GM18526 (cell line): ENCODE data around the gene VSIG10L.

Experiments used
- POLR2A ChIP-seq: IDR thresholded peaks from 3 replicates; pipeline ENCODE4 v1.6.1; 2011; ENCODE audit not compliant: insufficient read length; ENCODE audit errors: extremely low read depth

Gene VSIG10L

DNA sequence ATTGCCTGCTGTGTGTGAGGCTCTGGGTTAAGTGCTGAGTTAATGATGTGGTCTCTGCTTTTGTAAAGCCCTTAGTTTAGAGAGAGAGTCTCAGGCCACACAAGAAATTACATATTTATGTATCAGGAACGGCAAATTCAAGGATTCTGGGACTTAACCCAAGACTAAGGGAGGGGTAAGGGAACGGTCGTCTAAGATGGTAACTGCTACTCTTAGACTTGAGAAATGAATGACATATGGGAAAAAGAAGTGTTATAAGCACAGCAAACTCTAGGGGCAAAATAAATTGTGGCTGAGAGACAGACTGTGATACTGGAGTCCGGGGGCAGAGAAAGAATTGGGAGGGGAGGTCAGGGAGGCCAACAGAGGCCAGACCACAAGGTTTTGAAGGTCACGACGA is 10.2 kb downstream of the VSIG10L start:
- no peak for TF ChIP-seq POLR2A

DNA sequence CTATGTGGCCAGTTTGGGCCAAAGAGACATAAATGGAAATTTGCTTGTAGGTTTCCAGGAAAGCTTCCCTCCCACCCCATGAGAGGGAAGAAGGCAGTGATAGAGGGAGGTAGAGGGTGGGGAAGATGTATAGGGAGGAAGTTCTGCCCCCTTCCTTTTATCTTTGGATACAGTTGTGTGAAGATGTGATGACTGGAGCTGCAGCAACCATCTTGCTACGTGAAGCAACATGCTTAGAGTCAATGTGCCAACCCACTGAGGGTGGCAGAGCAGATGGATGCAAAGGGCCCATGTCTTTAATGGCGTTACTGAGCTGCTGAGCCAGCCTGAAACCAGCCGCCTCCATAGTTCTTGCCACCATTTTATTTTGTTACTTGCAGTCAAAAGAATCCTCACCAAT is 10.7 kb downstream of the VSIG10L start:
- TF ChIP-seq POLR2A = no peak

DNA sequence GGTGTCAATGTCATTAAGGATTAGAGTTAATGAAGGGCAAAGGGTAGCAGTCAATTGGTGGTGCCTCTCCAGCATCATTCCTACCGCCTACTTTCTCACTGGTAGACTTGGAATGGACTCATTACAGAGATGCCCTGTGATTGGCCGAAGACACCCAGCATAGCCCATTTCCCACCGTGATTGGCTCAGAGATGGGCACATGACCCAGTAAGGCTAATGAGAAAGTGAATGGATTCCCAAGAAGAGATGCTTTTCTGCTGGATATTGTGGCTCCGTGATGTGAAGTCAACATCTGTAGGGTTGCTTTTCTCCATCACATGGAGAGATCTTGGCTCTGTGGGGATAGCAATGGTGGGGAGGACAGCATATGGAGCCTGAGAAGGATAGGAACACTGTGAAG is 11.6 kb downstream of the VSIG10L start:
- no peak for TF ChIP-seq POLR2A

DNA sequence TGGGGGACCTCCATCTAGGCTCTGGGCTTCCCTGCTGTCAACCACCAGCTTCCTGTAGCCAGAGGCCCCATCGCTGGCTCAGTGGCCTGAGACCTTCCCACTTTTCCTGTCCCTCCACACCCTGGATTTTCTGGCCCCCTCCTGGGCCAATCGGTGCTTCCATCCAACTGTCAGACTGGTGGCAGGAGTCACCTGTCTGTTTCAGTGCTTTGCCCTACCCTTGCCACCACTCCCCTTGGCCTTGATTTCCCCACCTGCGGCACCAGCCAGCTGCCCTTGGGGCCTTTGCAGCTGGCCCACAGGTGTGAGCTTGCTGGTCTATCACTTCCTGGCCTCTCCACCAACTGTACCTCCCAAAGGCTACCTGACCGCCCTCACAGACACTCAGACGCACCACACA is 12.5 kb downstream of the VSIG10L start:
- TF ChIP-seq POLR2A = no peak

DNA sequence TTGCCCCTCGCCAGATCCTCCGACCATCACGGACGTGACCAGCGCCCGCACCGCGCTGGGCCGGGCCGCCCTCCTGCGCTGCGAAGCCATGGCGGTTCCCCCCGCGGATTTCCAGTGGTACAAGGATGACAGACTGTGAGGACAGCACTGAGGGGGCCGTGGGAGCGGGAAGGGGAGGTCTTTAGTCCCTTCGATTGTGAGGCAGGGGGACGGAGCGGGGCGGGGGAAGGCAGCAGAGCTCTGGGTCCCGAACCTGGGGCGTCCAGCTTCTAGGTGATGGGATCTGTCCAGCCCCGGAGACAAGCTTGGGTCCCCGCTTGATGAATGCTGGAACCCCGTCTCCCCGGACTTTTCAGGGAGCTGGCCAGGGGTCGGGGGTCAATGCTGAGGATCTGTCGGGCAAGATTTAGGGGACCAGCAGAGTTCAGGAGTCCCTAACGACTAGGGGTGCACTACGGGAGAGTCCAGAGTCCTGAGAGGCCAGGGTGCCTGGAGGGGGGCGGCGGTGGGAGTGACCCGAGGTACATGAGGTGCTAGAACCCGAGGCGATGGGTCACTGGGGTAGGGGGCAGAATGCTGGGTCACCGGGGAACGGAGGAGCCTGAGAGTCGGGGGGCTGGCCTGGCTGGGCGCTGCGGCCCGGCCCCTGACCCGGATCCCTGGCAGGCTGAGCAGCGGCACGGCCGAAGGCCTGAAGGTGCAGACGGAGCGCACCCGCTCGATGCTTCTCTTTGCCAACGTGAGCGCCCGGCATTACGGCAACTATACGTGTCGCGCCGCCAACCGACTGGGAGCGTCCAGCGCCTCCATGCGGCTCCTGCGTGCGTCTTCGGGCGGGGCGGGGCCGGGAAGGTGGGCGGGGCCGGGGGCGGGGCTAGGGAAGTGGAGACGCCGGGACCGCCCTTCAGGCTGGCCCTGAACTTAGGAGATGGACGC is 14.6 kb downstream of the VSIG10L start:
- no peak for TF ChIP-seq POLR2A

DNA sequence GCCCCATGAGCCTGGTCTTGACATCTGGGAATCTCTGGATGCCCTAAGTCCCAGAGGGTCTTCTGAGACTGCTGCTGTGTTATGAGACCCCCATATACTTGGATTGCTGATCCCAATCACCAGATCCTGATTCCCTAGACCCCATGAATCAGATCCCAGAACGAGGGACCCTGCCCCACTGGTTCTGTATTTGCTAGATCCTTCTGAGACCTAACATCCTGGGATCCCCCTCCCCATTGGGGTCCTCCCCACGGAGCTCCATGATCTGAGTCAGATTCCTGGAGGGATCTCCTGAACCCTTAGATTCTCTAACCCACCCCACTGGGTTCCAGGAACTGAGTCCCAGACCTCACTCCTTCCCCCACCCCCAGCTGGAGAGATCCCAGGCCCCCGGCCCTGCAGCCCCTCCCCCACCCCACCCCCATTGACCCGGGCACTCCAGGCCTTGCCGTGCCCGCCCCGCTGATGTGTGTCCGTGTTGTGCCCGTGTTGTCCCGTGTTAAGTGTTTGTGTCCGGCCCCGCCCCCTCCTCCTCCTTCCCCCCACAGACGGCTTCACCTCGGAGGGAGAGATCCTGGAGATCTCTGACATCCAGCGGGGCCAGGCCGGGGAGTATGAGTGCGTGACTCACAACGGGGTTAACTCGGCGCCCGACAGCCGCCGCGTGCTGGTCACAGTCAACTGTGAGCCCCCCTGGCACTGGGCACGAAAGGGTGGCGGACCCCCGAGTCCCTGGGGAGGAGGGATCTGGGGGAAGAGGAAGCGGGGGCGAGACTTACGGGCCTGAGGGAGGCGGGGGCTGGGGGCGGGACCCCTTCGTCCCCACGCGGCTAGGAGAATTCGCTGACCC is 15.5 kb downstream of the VSIG10L start:
- TF ChIP-seq POLR2A = no peak

DNA sequence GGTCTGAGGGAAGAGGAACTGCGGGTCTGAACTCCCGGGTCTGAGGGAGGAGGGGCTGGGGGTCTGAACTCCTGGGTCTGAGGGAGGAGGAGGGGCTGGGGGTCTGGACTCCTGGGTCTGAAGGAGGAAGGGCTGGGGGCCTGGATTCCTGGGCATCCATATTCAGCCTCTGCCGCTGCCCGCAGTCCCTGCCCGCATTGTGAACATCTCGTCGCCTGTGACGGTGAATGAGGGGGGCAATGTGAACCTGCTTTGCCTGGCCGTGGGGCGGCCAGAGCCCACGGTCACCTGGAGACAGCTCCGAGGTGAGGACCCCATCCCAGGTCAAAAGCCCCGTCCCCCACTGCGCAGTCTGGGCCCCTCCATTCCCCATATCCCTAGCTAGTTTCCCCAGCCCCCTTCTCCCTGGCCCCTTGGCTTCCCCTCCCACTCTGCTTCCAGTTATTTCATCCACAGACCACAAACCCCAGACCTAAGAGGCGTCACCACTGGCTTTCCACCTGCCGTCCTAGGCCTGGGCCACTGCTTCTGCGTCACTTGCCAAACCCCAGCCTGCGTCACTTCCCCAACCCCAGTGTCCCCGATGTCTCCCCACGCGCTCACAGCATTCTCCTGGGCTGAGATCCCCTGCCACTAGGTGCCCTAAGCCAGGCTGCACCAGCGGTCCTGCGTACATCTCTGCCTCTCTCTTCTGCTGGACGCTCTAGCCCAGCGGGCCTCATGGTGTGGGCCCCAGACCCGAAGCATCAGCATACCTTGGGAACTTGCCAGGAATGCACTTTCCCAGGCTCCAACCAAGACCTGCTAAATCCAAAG is 16.6 kb downstream of the VSIG10L start:
- no peak for TF ChIP-seq POLR2A

DNA sequence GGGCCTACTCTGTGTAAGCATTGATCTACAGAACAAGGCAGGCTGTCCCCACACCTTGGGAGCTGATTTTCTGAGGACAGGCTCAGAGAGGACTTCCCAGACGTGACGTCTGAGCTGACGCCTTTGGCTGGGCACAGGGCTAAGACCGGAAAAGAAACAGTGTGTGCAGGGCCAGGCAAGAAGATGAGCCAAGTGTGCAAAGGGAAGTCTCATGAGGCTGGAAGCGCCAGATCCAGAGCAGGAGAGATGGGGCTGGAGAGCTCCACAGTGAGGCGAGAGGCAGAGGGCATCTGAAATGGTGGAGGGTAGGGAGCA is 17.8 kb downstream of the VSIG10L start:
- no peak for TF ChIP-seq POLR2A

DNA sequence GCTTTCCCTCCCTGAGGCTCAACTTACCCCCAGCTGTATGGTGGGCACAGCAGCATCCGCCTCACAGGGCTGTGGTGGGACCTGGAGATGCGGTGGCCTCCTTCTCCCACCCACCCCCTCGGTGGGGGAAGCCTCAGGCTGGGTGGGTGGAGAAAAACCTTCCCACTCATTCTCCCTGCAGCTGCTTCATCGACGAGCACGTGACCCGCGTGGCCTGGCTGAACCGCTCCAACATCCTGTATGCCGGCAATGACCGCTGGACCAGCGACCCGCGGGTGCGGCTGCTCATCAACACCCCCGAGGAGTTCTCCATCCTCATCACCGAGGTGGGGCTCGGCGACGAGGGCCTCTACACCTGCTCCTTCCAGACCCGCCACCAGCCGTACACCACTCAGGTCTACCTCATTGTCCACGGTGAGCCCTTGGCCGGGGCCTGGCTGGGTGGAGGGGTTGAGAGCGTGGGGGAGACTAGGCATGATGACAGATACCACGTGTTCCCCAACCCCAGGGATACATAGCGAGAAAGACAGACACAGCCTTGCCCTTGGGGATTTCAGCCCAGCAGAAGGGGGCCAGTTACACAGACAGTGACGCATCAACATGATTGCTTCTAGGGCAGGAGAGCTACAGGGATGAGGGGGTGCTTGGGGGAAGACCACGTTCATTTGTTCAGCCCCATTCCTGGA is 18.3 kb downstream of the VSIG10L start:
- TF ChIP-seq POLR2A = no peak

DNA sequence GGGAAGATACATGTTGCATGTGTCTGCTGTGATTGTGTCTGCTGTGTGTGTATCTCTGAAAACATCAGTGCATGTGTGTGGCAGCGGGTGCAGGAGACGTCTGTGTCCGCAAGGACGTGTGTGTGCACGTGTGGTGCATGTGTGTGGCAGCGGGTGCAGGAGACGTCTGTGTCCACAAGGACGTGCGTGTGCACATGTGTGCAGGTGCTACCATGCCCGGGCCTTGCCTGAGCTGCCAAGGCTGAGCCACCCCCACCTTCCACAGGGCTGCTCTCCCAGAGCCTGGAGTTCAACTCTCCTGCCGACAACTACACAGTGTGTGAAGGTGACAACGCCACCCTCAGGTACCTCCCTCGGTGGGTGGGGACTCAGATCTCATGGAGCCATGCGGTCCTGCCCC is 20.1 kb downstream of the VSIG10L start:
- no peak for TF ChIP-seq POLR2A

DNA sequence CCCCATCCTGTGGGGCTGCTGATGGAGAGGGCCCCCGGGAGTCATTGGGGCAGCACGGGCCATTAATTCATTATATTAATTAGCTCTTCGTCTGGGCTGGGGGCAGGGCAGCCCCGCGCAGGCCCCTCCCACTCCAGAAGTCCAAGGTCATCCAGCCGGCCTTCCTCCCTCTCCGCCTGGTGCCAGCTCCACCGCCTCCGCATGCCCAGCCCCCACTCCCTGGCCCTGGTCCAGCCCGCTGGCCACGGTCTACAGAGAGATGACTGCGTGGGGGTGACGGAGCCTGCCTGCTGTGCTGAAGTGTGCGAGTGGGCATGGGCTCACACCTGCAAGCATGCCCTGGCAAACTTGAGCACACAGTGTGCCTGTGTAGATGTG is 21.7 kb downstream of the VSIG10L start:
- TF ChIP-seq POLR2A = no peak

DNA sequence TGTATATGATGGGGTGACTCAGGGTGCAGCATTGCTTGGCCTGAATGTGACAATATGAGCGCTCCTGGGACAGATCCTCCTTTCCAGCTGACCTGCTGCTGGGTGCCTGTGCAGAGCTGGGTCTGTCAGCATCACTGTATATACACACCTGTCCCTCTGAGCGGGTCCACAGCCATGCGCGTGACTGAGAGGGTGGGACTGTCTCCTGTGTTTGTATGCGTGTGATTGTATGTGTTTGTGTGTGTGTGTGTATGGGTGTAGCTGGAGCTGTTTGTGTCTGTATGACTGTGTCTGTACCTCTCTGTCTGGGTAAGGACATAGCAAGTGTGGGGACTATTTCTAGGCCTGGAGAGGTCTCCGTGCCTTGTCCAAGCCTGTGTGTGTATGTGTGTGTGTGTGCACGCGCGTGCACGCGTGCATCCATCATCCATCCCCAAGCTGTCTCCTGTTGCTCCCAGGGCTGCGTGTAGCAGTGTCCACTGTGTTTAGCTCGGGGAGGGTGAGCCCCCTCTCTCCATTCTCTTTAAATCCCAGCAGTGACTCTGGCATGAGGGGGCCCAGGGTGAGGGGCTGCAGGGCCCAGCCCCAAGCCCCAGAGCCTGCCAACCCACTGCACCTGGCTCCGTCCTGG is 22.2 kb downstream of the VSIG10L start:
- no peak for TF ChIP-seq POLR2A

DNA sequence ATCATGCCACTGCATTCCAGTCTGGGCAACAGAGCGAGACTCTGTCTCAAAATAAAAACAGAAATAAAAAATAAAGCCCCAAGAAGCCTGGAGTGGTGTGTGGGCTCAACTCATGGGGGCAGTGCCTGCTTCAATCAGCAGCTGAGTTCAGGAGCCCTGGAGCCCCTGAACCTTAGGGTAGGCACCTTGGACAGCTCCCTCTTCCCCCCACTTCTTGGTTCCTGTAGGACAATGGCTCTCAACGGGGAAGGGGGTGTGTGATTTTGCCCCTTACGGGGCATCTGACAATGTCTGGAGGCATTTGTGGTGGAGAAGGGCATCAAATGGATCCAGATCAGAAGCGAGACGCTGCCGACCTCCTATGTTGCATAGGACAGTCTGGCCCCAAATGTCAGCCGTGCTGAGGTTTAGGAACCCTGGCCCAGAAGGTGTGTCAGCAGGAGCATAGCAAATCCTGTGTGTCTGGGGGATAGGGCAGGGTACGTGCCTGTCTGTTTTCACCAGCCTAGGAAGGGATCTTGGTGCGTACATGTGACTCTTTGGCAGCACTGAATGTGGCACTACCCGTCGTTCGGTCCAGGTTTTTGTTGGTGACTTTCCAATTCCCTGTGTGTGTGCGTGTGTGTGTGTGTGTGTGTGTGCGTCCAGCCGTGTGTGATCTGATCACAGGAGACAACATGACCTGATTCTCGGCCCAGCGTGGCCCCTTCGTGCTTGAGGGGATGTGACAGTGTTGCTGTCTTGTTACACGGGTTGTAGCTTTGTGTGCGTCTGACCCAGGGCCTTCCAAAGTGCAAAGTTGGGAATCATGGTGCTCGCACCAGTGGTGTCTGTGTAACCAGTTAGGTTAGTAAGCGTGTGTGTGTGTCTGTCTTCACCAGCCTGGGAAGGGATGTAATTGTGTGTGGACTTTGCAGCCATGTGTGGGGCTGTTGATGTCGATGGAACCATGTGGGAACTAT is 23.0 kb downstream of the VSIG10L start:
- no peak for TF ChIP-seq POLR2A
